Measurements from ENCODE around the gene DYRK3. TPM values are rescaled to one million over a fixed set of nuclear protein-coding genes. Genes with fewer than 3 reads are reported as not detected.
A peak's percentile ranks its signal among the peaks of the same experiment; 100 is the strongest.

The DYRK3 gene
- total RNA-seq, 1 donor from 2014 or later, result 4.1 TPM

DNA sequence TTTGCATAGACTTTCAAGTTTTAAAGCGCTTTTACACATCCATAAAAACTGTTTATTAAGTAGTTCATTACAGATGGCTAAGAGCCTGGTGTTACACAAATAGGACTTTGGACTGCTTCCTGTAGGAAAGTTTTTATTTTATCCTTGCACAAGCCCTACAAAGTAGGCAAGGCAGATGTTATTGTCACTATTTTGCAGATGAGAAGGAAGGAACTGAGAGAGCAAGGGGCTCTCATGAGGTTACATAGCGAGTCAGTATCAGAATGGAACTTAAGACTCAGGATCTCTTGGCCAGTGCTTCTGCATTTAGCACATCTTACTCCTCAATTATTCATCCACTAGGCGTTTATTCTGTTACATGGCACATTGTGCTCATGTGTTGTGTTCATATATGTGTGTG is 46.8 kb downstream of the DYRK3 start:
- DNase-seq (ENCODE audit: low spot score in 2 of 2, unreplicated experiment in 2 of 2), result no peak
- Mint-ChIP-seq H3K27ac (no peak overlapping the region), H3K27me3 (ENCODE audit: low read depth) (peaks cover 58% of the 10 kb centered on the region), H3K9me3 (no peaks in the 10 kb centered on the region), H3K4me1 (peaks cover 17% of the 10 kb centered on the region), H3K36me3 (no peaks in the 10 kb centered on the region), H3K4me3 (no peak overlapping the region)
- TF ChIP-seq, protein P1, sequence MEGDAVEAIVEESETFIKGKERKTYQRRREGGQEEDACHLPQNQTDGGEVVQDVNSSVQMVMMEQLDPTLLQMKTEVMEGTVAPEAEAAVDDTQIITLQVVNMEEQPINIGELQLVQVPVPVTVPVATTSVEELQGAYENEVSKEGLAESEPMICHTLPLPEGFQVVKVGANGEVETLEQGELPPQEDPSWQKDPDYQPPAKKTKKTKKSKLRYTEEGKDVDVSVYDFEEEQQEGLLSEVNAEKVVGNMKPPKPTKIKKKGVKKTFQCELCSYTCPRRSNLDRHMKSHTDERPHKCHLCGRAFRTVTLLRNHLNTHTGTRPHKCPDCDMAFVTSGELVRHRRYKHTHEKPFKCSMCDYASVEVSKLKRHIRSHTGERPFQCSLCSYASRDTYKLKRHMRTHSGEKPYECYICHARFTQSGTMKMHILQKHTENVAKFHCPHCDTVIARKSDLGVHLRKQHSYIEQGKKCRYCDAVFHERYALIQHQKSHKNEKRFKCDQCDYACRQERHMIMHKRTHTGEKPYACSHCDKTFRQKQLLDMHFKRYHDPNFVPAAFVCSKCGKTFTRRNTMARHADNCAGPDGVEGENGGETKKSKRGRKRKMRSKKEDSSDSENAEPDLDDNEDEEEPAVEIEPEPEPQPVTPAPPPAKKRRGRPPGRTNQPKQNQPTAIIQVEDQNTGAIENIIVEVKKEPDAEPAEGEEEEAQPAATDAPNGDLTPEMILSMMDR (IDR thresholded peaks at IDR 0.05; ENCODE audit: unreplicated experiment), result no peak

DNA sequence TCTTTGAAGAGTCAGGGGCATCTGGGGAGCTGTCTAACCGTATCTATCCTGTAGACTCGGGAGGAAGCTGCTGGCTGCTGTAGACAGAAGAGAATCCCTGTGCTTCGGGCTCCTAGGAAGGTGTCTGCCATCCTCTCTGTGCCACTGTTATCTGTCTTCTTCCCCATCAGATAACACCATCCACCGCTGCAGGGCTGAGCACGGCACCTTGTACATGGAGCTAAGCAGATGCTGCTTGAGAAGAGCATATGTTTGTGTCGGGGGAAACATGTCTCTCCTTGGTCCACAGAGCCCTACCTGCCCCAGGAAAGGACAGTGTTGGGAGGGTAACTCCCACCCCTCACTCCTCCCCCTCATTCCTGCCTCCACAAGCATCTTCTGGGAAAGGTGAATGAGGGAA is 48.0 kb downstream of the DYRK3 start:
- H3K27me3 Mint-ChIP-seq (ENCODE audit: low read depth), result peaks cover 54% of the 10 kb centered on the region
- peak overlapping the region; percentile 7 for H3K4me3 Mint-ChIP-seq
- H3K4me1 Mint-ChIP-seq, result peaks cover 27% of the 10 kb centered on the region
- H3K9me3 Mint-ChIP-seq, result no peaks in the 10 kb centered on the region
- DNase-seq (ENCODE audit: low spot score in 2 of 2, unreplicated experiment in 2 of 2), result no peak
- TF ChIP-seq, protein P1 (IDR thresholded peaks at IDR 0.05; ENCODE audit: unreplicated experiment), result no peak
- no peak overlapping the region for H3K27ac Mint-ChIP-seq
- no peaks in the 10 kb centered on the region for H3K36me3 Mint-ChIP-seq

DNA sequence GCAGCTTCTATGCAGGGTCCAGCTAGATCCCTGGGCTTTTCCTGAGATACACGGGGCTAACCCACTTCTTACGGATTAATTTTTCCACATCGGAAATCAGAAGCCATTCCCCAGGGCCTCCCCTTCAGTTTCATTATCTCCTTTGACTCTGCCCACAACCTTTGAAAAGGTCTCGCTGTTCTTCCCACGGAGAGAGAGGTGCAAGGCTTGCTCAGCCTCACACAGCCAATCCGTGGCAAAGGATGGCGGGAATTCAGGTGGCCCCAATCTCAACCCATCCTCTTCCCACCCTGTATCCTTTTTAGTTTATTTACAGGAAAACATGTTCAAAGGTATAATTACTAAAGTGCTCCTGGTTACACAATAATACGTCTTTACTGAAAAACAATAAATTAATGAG is 48.7 kb downstream of the DYRK3 start:
- Mint-ChIP-seq H3K27ac (no peak overlapping the region), H3K9me3 (no peaks in the 10 kb centered on the region), H3K36me3 (no peaks in the 10 kb centered on the region), H3K27me3 (ENCODE audit: low read depth) (peaks cover 50% of the 10 kb centered on the region), H3K4me3 (peak overlapping the region; percentile 82), H3K4me1 (peaks cover 30% of the 10 kb centered on the region)
- TF ChIP-seq, protein P1 (IDR thresholded peaks at IDR 0.05; ENCODE audit: unreplicated experiment), result no peak
- DNase-seq (ENCODE audit: low spot score in 2 of 2, unreplicated experiment in 2 of 2), result no peak

DNA sequence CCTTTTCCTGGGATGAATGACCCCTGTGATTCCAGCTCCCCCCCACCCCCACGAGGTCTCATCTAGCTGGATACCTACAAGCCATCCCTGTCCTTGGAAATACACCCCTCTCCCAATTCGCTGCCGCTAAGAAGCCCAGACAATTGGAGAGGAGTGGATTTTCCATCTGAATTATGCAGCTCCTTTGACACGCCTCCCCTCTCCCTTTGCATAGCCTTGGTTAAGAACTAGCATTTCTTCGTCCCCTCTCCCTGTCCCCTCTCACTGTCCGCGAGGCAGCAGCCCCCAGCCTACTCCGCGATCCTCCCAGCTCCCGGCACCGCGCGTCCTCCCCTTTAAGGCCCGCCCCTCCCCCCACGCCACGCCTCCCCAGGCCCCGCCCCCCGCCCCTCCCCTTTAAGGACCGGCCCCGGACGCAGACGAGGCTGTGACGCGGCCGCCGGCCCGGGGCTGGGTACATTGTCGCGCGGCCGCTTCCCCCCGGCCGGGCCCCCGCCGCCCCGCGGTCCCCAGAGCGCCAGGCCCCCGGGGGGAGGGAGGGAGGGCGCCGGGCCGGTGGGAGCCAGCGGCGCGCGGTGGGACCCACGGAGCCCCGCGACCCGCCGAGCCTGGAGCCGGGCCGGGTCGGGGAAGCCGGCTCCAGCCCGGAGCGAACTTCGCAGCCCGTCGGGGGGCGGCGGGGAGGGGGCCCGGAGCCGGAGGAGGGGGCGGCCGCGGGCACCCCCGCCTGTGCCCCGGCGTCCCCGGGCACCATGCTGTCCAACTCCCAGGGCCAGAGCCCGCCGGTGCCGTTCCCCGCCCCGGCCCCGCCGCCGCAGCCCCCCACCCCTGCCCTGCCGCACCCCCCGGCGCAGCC is 49.4 kb downstream of the DYRK3 start, which contains the start of gene MAPKAPK2:
Gene MAPKAPK2 (plus strand): TSS at position 428 of the 856 bp plus-strand sequence. CDS start 325 bp downstream, at position 753.
- TF ChIP-seq, protein P1 (IDR thresholded peaks at IDR 0.05; ENCODE audit: unreplicated experiment), result no peak
- H3K27me3 Mint-ChIP-seq (ENCODE audit: low read depth), result peaks cover 45% of the 10 kb centered on the region

DNA sequence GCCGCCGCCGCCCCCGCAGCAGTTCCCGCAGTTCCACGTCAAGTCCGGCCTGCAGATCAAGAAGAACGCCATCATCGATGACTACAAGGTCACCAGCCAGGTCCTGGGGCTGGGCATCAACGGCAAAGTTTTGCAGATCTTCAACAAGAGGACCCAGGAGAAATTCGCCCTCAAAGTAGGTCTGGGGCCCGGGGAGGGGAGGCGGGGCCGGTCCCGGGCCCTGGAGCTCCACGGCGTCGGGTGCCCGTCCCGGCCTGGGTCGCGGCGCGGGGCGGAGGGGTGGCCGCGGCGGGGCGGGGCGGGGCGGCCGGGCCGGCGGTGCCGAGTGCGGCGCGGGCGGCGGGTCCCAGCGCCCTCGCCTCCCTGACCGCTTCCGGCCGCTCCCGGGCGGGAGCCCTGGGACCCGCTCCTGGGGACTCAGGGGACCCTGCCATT is 50.0 kb downstream of the DYRK3 start:
- Mint-ChIP-seq H3K4me3 (peak overlapping the region; percentile 92), H3K36me3 (no peaks in the 10 kb centered on the region), H3K27ac (peak overlapping the region; percentile 98), H3K4me1 (peaks cover 32% of the 10 kb centered on the region), H3K27me3 (ENCODE audit: low read depth) (peaks cover 39% of the 10 kb centered on the region), H3K9me3 (no peaks in the 10 kb centered on the region)
- TF ChIP-seq, protein P1 (IDR thresholded peaks at IDR 0.05; ENCODE audit: unreplicated experiment), result no peak
- DNase-seq (ENCODE audit: low spot score in 2 of 2, unreplicated experiment in 2 of 2), result peak in 1 of 2 experiments; percentile 48

More for the DNA sequence above, 49.4 kb downstream of the DYRK3 start, which contains the start of gene MAPKAPK2:
- peak within 1 kb of the TSS; percentile 92 for H3K4me3 Mint-ChIP-seq
- peak within 1 kb of the TSS; percentile 98 for H3K27ac Mint-ChIP-seq
- peak; percentile 72 to 78 for DNase-seq (ENCODE audit: low spot score in 2 of 2, unreplicated experiment in 2 of 2)
- H3K9me3 Mint-ChIP-seq, result no peaks in the 10 kb centered on the region
- H3K4me1 Mint-ChIP-seq, result peaks cover 32% of the 10 kb centered on the region
- no peaks in the 10 kb centered on the region for H3K36me3 Mint-ChIP-seq
